NT2/D1 (cell line): ENCODE data around the gene FAM90A26.
"Not testable (repeated sequence)": the region's sequence is repeated elsewhere in the genome, so short reads cannot be mapped to it uniquely, and the experiment has no call there.

Source experiments
- SUZ12 ChIP-seq: IDR thresholded peaks from 2 replicates; pipeline ENCODE4 v1.6.1; 2011; ENCODE audit not compliant: insufficient read length, insufficient read depth; ENCODE audit errors: extremely low read depth
- YY1 ChIP-seq: IDR thresholded peaks from 2 replicates; pipeline ENCODE4 v1.6.1; 2011; ENCODE audit not compliant: insufficient read length, insufficient read depth

GRCh38 chr4:9215105-9215504, 44.9 kb downstream of the FAM90A26 start, which contains the start of gene USP17L11:
- TF ChIP-seq YY1, SUZ12: not testable (repeated sequence)
